ENCODE measurements around the gene GAP43. TPM values are rescaled to one million over a fixed set of nuclear protein-coding genes. Genes with fewer than 3 reads are reported as not detected.

Gene GAP43
- total and polyA plus RNA-seq, 12 donors: 0.32 to 23.2 (median 0.74) TPM; not detected in 3

DNA sequence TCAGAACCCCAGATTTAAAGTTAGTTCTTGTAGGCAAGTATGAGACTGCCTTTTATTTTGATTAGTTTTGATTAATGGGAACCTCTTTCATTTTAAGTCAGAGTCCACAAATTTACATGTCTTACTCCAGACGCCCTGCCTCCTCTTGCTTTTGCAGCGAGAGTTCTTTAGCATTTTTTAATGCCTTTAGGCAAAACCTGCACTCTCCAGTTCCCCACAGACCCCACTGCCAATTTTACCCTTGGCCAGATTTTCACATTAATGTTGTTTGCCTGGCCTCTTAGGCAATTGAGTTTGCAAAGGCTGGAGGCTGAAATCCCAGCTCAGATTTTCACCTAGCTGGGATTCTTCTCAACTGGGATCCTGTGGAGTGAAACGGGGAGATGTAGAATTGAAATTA is 85.8 kb downstream of the GAP43 start:
- Histone ChIP-seq H3K36me3 (replicated peaks in 1 of 2) (no peaks in the 10 kb centered on the region), H3K27me3 (no peaks in the 10 kb centered on the region), H3K4me1 (replicated peaks in 1 of 2) (peaks cover 6 to 30% of the 10 kb centered on the region in 2 donors), H3K9me3 (replicated peaks in 1 of 3) (no peaks in the 10 kb centered on the region), H3K4me3 (no peak overlapping the region), H3K27ac (no peak overlapping the region)
- WGBS, 4 donors: 64 to 80% (median 68%) methylated on average over 3 of the region's 3 CpGs
- no peak for DNase-seq
- intact Hi-C loops (cut with DNase I): no loop called here
- TF ChIP-seq, protein P1, sequence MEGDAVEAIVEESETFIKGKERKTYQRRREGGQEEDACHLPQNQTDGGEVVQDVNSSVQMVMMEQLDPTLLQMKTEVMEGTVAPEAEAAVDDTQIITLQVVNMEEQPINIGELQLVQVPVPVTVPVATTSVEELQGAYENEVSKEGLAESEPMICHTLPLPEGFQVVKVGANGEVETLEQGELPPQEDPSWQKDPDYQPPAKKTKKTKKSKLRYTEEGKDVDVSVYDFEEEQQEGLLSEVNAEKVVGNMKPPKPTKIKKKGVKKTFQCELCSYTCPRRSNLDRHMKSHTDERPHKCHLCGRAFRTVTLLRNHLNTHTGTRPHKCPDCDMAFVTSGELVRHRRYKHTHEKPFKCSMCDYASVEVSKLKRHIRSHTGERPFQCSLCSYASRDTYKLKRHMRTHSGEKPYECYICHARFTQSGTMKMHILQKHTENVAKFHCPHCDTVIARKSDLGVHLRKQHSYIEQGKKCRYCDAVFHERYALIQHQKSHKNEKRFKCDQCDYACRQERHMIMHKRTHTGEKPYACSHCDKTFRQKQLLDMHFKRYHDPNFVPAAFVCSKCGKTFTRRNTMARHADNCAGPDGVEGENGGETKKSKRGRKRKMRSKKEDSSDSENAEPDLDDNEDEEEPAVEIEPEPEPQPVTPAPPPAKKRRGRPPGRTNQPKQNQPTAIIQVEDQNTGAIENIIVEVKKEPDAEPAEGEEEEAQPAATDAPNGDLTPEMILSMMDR (IDR thresholded peaks at IDR 0.05): no peak
- TF ChIP-seq POLR2A (IDR thresholded peaks at IDR 0.05): no peak

DNA sequence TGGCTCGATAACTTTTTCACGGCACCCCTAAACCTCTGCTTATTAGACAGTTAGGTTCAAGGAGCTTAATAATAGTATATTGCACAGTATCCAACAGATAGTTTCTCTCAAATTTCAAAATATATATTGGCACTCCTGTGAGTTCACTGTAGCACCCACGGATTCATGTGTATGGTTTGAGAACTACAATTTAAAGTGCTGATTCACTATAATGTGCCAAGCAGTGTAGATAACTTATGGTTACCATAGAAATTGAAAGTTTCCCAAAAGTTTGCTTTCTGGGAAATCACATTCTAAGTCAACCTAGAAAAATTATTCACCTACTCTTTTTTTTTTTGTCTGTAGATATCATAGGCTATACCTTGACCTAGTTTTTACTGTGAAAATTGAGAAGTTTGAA is 86.6 kb downstream of the GAP43 start:
- DNase-seq: no peak
- intact Hi-C loops (cut with DNase I): no loop called here
- WGBS, 4 donors: 79 to 88% (median 81%) methylated on average over 3 of the region's 3 CpGs
- no peak overlapping the region for H3K4me3 ChIP-seq
- peaks cover 5 to 28% of the 10 kb centered on the region in 2 donors for H3K4me1 ChIP-seq (replicated peaks in 1 of 2)
- no peaks in the 10 kb centered on the region for H3K36me3 ChIP-seq (replicated peaks in 1 of 2)
- H3K27ac ChIP-seq: no peak overlapping the region
- no peaks in the 10 kb centered on the region for H3K27me3 ChIP-seq
- TF ChIP-seq, protein P1 (IDR thresholded peaks at IDR 0.05): no peak
- no peak for TF ChIP-seq POLR2A (IDR thresholded peaks at IDR 0.05)
- H3K9me3 ChIP-seq (replicated peaks in 1 of 3): no peaks in the 10 kb centered on the region

DNA sequence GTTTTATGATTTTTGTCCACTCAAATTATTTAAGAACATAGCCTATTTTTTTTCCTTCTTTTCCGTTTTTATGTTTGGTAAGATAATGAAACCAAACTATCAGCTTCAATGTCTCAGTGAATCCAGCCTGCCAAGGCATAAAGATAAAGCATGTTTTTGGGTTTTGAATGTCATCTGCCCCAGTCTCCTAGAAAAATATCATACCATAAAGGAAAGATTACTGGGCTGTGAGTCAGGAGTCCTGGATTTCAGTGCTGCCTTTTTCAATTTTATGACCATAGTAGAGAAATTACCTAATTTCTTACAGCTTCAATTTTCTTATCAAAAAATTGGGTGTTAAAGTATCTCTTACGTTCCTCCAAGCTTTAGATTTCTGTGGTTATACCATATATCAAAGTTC is 87.5 kb downstream of the GAP43 start:
- no peak for DNase-seq
- Histone ChIP-seq H3K36me3 (replicated peaks in 1 of 2) (no peaks in the 10 kb centered on the region), H3K27ac (peak overlapping the region in 1 of 5 donors; percentile 39), H3K9me3 (replicated peaks in 1 of 3) (no peaks in the 10 kb centered on the region), H3K4me1 (replicated peaks in 1 of 2) (peaks cover 0 to 21% of the 10 kb centered on the region in 2 donors), H3K4me3 (peak overlapping the region in 1 of 4 donors; percentile 36), H3K27me3 (no peaks in the 10 kb centered on the region)
- no peak for TF ChIP-seq POLR2A (IDR thresholded peaks at IDR 0.05)
- TF ChIP-seq, protein P1 (IDR thresholded peaks at IDR 0.05): no peak
- 32 to 42% (median 35%) methylated on average over 2 of the region's 2 CpGs for WGBS, 4 donors
- intact Hi-C loops (cut with DNase I): no loop called here

DNA sequence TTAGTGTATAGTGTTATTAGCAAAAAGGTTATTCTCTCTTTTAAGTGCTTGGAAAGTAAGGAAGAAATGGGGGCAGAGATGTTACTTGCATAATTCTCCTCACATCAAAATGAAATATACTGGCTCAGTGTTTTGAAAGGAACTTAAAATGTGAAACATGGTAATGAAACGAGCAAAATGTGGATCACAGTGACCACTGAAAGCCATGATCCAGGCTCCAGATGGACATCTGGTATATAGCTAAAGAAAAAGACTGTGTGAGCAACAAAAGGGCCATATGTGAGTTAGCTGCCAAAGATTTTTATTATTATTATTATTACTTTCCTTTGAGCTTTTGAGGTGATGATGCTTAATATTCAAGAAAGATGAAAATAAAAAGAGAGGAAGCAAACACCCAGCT is 89.6 kb downstream of the GAP43 start:
- Histone ChIP-seq H3K27ac (no peak overlapping the region), H3K4me3 (no peak overlapping the region), H3K4me1 (replicated peaks in 1 of 2) (peaks cover 0 to 15% of the 10 kb centered on the region in 2 donors), H3K9me3 (replicated peaks in 1 of 3) (no peaks in the 10 kb centered on the region), H3K36me3 (replicated peaks in 1 of 2) (no peaks in the 10 kb centered on the region), H3K27me3 (no peaks in the 10 kb centered on the region)
- intact Hi-C loops (cut with DNase I): no loop called here
- TF ChIP-seq, protein P1 (IDR thresholded peaks at IDR 0.05): no peak
- TF ChIP-seq POLR2A (IDR thresholded peaks at IDR 0.05): no peak
- 0% methylated on average over 1 of the region's 1 CpG for WGBS, 4 donors
- DNase-seq: no peak

Data from adrenal gland (tissue), 12 donors.